Activated T-cell treated with anti-CD3 and anti-CD28 coated beads, Interleukin-2, amount 50 U/mL, for 72 hours (primary cell): ENCODE data around the gene NLGN1. TPM values are rescaled to one million over a fixed set of nuclear protein-coding genes. Genes with fewer than 3 reads are reported as not detected.

Experiments used
- ATAC-seq, 2 donors: fragments of 150-1000 bp; cut with Tn5 transposase; replicated peaks in 1 of 2; 2 replicates each; pipeline ENCODE4 v1.10.0; 2021; ENCODE audit warnings: moderate library complexity in 2 of 2, mild to moderate bottlenecking in 1 of 2
- DNase-seq, 2 donors: peaks; one replicate each; pipeline ENCODE4 v3.0.0; 2021 to 2022; ENCODE audit warnings: mixed read lengths in 1 of 2
- H3K27ac Mint-ChIP-seq: one replicate; pipeline ENCODE4 v1.8.0; 2022; ENCODE audit warnings: mild to moderate bottlenecking, moderate library complexity, mixed read lengths
- H3K27me3 Mint-ChIP-seq: one replicate; pipeline ENCODE4 v1.8.0; 2022; ENCODE audit warnings: low read depth, mixed read lengths
- H3K36me3 Mint-ChIP-seq, 2 donors: one replicate each; pipeline ENCODE4 v1.8.0; 2022; ENCODE audit warnings: mixed read lengths in 2 of 2, mild to moderate bottlenecking in 1 of 2; ENCODE audit not compliant: insufficient read depth in 2 of 2
- H3K4me1 Mint-ChIP-seq: one replicate; pipeline ENCODE4 v1.8.0; 2022; ENCODE audit warnings: low read depth, mixed read lengths
- H3K4me3 Mint-ChIP-seq, 2 donors: one replicate each; pipeline ENCODE4 v1.8.0; 2022; ENCODE audit warnings: mild to moderate bottlenecking in 2 of 2, mixed read lengths in 2 of 2, moderate library complexity in 2 of 2
- H3K9me3 Mint-ChIP-seq, 2 donors: one replicate each; pipeline ENCODE4 v1.8.0; 2022; ENCODE audit warnings: mixed read lengths in 2 of 2
- total RNA-seq, 2 donors: library from RNA; stranded (reverse); gene quantifications; one replicate each; pipeline ENCODE4 v1.2.3, GENCODE V29; 2022

NLGN1 gene
- total RNA-seq, 2 donors from 2014 or later, result not detected

DNA sequence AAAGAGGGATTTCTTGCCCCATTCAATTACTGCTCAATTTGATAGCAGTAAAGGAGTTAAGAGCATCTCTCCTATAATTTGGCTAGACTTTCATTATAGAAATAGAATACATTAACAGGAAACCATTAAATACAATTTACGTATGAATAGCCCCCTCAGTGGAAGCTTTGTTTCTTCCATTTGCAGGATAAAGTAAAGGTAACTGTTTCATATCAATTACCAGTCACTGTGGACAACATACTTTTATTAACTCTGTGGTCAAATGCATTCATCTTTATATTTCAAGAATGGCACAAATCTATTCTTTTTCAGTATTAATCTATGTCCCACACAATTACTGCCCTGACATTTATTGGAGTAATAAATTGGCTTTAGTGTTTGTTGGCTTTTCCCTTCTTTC is 613.4 kb downstream of the NLGN1 start:
- no peak overlapping the region for H3K4me3 Mint-ChIP-seq
- peaks cover 0 to 5% of the 10 kb centered on the region in 2 donors for H3K9me3 Mint-ChIP-seq
- no peak for ATAC-seq
- no peak overlapping the region for H3K27ac Mint-ChIP-seq
- no peak for DNase-seq
- no peaks in the 10 kb centered on the region for H3K36me3 Mint-ChIP-seq
- no peaks in the 10 kb centered on the region for H3K4me1 Mint-ChIP-seq
- no peaks in the 10 kb centered on the region for H3K27me3 Mint-ChIP-seq

DNA sequence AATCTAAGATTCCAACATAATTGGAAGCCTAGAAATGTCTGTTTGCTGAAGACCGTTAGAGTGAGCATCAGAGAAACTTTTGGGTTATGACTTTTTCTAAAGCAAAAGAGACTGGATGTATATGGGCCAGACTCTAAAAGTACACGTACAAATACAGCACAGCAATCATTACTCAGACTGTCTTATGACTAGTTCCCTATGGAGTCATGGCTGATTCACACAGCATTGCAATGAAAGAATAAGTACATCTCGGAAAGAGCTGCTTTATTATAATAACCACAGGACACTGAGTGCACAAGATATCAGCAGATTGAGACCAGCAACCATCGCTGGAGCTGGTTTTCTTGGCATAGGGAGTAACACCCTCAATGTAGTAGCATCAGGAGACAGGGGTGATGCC is 618.6 kb downstream of the NLGN1 start:
- no peak for ATAC-seq
- H3K4me3 Mint-ChIP-seq, result no peak overlapping the region
- no peaks in the 10 kb centered on the region for H3K27me3 Mint-ChIP-seq
- H3K27ac Mint-ChIP-seq, result no peak overlapping the region
- H3K36me3 Mint-ChIP-seq, result no peaks in the 10 kb centered on the region
- H3K9me3 Mint-ChIP-seq, result peaks cover 0 to 8% of the 10 kb centered on the region in 2 donors
- no peak for DNase-seq
- H3K4me1 Mint-ChIP-seq, result no peaks in the 10 kb centered on the region

GRCh38 chr3:174020156-174020555 is 622.6 kb downstream of the NLGN1 start:
- Mint-ChIP-seq H3K27me3 (no peaks in the 10 kb centered on the region), H3K27ac (no peak overlapping the region), H3K36me3 (no peaks in the 10 kb centered on the region), H3K4me3 (no peak overlapping the region), H3K9me3 (peaks cover 0 to 5% of the 10 kb centered on the region in 2 donors), H3K4me1 (no peaks in the 10 kb centered on the region)
- no peak for DNase-seq
- ATAC-seq, result no peak

- no peak overlapping the region for H3K4me3 Mint-ChIP-seq
Measured at GRCh38 chr3:174023421-174023820, 625.9 kb downstream of the NLGN1 start.

DNA sequence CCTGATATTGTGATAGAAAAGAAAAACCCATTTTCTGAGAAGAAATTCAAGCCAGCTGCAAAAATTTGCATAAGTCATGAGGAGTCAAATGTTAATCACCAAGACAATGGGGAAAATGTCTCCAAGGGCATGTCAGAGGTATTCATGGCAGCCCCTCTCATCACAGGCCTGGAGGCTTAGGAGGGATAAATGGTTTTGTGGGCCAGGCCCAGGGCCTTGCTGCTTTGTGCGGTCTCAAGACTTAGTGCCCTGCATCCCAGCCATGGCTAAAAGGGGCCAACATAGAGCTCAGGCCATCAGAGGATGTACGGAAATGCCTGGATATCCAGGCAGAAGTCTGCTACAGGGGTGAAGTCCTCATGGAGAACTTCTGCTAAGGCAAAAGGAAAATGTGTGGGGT is 631.1 kb downstream of the NLGN1 start:
- Mint-ChIP-seq H3K4me1 (no peaks in the 10 kb centered on the region), H3K27ac (no peak overlapping the region), H3K9me3 (peaks cover 13% of the 10 kb centered on the region in 2 donors), H3K27me3 (no peaks in the 10 kb centered on the region), H3K36me3 (peaks cover 2% of the 10 kb centered on the region in 2 donors), H3K4me3 (no peak overlapping the region)
- DNase-seq (no peak), ATAC-seq (no peak)

More at GRCh38 chr3:174023421-174023820, 625.9 kb downstream of the NLGN1 start:
- Mint-ChIP-seq H3K9me3 (peaks cover 10 to 14% of the 10 kb centered on the region in 2 donors), H3K36me3 (peaks cover under 1 to 1% of the 10 kb centered on the region in 2 donors), H3K27me3 (no peaks in the 10 kb centered on the region), H3K4me1 (no peaks in the 10 kb centered on the region), H3K27ac (no peak overlapping the region)
- no peak for ATAC-seq
- no peak for DNase-seq

DNA sequence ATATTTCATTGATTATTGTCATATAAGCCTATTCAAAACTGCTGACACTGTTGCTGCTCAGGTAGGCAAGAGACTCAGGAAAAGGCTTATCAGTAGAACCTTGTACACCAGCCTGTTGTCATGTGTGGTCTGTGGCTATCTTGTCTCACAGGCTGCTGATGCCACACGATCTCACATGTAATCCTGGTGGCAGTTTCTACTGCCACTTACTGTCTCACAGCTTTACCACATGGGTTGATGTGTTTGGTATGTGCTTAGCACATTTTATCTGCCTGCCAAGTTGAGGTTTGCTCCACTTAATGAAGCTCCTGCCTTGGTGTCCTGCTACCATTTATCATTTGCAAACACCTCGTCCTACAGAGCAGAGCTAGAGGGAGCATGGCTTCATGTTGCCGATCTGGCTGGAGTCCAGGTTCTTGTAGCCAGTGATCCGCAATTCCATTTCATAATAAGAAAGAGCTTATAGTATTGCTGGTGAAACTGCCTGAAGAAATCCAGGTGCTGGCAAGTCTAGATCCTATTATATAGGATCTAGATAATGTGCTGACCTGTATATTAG is 637.9 kb downstream of the NLGN1 start:
- ATAC-seq, result no peak

GRCh38 chr3:174046311-174046710 is 648.8 kb downstream of the NLGN1 start:
- no peak for DNase-seq
- ATAC-seq, result no peak
- H3K9me3 Mint-ChIP-seq, result peaks cover 5 to 16% of the 10 kb centered on the region in 2 donors
- H3K27ac Mint-ChIP-seq, result no peak overlapping the region
- no peaks in the 10 kb centered on the region for H3K4me1 Mint-ChIP-seq
- H3K27me3 Mint-ChIP-seq, result no peaks in the 10 kb centered on the region
- H3K36me3 Mint-ChIP-seq, result peaks cover 0 to 3% of the 10 kb centered on the region in 2 donors
- no peak overlapping the region for H3K4me3 Mint-ChIP-seq

More for the DNA sequence above, 637.9 kb downstream of the NLGN1 start:
- DNase-seq, result no peak
- no peaks in the 10 kb centered on the region for H3K36me3 Mint-ChIP-seq
- H3K4me3 Mint-ChIP-seq, result no peak overlapping the region
- no peaks in the 10 kb centered on the region for H3K4me1 Mint-ChIP-seq
- H3K27ac Mint-ChIP-seq, result no peak overlapping the region
- peaks cover 0 to 3% of the 10 kb centered on the region in 2 donors for H3K9me3 Mint-ChIP-seq
- H3K27me3 Mint-ChIP-seq, result no peaks in the 10 kb centered on the region

DNA sequence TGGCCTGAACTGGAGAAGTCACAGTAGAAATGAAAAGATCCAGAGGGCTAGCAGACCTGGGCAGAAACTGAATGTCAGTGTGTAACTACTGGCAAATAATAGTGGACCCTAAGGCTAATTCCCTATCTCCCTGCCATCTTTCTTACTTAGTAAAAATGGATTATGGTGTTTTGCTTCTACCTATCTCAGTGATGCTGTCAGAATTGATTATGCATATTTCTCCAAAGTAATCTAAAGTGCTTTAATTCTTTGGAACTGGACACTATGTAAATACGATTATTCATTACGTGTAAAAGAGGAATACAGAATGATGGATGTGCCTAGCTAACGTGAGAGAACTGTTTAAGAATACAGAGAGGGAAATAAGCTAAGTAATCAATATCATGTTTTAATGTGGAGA is 651.9 kb downstream of the NLGN1 start:
- no peak overlapping the region for H3K27ac Mint-ChIP-seq
- ATAC-seq, result no peak
- no peaks in the 10 kb centered on the region for H3K27me3 Mint-ChIP-seq
- peaks cover 0 to under 1% of the 10 kb centered on the region in 2 donors for H3K36me3 Mint-ChIP-seq
- H3K9me3 Mint-ChIP-seq, result peaks cover 8 to 16% of the 10 kb centered on the region in 2 donors
- no peaks in the 10 kb centered on the region for H3K4me1 Mint-ChIP-seq
- H3K4me3 Mint-ChIP-seq, result no peak overlapping the region
- DNase-seq, result no peak

GRCh38 chr3:174051191-174051590 is 653.6 kb downstream of the NLGN1 start:
- no peaks in the 10 kb centered on the region for H3K36me3 Mint-ChIP-seq
- no peaks in the 10 kb centered on the region for H3K27me3 Mint-ChIP-seq
- H3K9me3 Mint-ChIP-seq, result peaks cover 7 to 10% of the 10 kb centered on the region in 2 donors
- H3K4me1 Mint-ChIP-seq, result no peaks in the 10 kb centered on the region
- no peak overlapping the region for H3K4me3 Mint-ChIP-seq
- DNase-seq (no peak), ATAC-seq (no peak)
- H3K27ac Mint-ChIP-seq, result no peak overlapping the region

GRCh38 chr3:174058804-174059203 is 661.3 kb downstream of the NLGN1 start:
- H3K36me3 Mint-ChIP-seq, result no peaks in the 10 kb centered on the region
- H3K4me1 Mint-ChIP-seq, result no peaks in the 10 kb centered on the region
- peaks cover 4 to 6% of the 10 kb centered on the region in 2 donors for H3K9me3 Mint-ChIP-seq
- DNase-seq (no peak), ATAC-seq (no peak)
- H3K27ac Mint-ChIP-seq, result no peak overlapping the region
- no peaks in the 10 kb centered on the region for H3K27me3 Mint-ChIP-seq
- no peak overlapping the region for H3K4me3 Mint-ChIP-seq

GRCh38 chr3:174060431-174060830 is 662.9 kb downstream of the NLGN1 start:
- H3K4me1 Mint-ChIP-seq, result no peaks in the 10 kb centered on the region
- DNase-seq (no peak), ATAC-seq (no peak)
- H3K4me3 Mint-ChIP-seq, result no peak overlapping the region
- H3K27me3 Mint-ChIP-seq, result no peaks in the 10 kb centered on the region
- H3K9me3 Mint-ChIP-seq, result peaks cover 2 to 6% of the 10 kb centered on the region in 2 donors
- no peaks in the 10 kb centered on the region for H3K36me3 Mint-ChIP-seq
- H3K27ac Mint-ChIP-seq, result no peak overlapping the region

- no peaks in the 10 kb centered on the region for H3K36me3 Mint-ChIP-seq
- H3K27me3 Mint-ChIP-seq, result no peaks in the 10 kb centered on the region
- peaks cover 2 to 6% of the 10 kb centered on the region in 2 donors for H3K9me3 Mint-ChIP-seq
- ATAC-seq (no peak), DNase-seq (no peak)
- H3K27ac Mint-ChIP-seq, result no peak overlapping the region
- H3K4me1 Mint-ChIP-seq, result no peaks in the 10 kb centered on the region
- H3K4me3 Mint-ChIP-seq, result no peak overlapping the region
Measured at GRCh38 chr3:174061162-174061561, 663.6 kb downstream of the NLGN1 start.

DNA sequence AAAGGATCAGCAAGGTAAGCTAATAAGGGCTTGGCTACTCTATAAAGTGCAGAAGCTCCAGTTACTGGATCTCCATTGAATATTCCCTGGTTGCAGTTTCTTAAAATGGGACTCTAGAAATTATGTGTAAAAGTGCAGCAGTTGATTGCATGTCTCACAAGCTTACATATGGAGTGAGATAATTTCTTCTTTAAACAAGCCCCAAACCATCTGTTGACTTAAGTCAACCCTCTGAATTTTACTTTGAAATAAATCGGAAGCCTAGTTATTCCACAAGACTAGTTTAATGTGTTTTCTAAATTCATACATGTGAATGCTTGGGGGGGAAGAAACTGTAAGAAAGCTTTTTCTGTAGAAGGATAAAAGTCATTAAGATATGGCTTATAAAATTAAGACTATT is 664.2 kb downstream of the NLGN1 start:
- DNase-seq, result no peak

GRCh38 chr3:174062923-174063322 is 665.4 kb downstream of the NLGN1 start:
- Mint-ChIP-seq H3K4me1 (no peaks in the 10 kb centered on the region), H3K27me3 (no peaks in the 10 kb centered on the region), H3K9me3 (peaks cover 2 to 4% of the 10 kb centered on the region in 2 donors), H3K36me3 (no peaks in the 10 kb centered on the region), H3K27ac (no peak overlapping the region), H3K4me3 (no peak overlapping the region)
- DNase-seq, result no peak
- no peak for ATAC-seq

More for the DNA sequence above, 664.2 kb downstream of the NLGN1 start:
- no peaks in the 10 kb centered on the region for H3K36me3 Mint-ChIP-seq
- no peak overlapping the region for H3K27ac Mint-ChIP-seq
- H3K27me3 Mint-ChIP-seq, result no peaks in the 10 kb centered on the region
- H3K4me1 Mint-ChIP-seq, result no peaks in the 10 kb centered on the region
- H3K4me3 Mint-ChIP-seq, result no peak overlapping the region
- no peak for ATAC-seq
- peaks cover 2 to 6% of the 10 kb centered on the region in 2 donors for H3K9me3 Mint-ChIP-seq
